ENCODE measurements around the gene HS3ST5.
"Not testable (repeated sequence)": the region's sequence is repeated elsewhere in the genome, so short reads cannot be mapped to it uniquely, and the experiment has no call there.

The HS3ST5 gene

GRCh38 chr6:114240796-114241195, 102.0 kb downstream of the HS3ST5 start:
- H3K4me3 ChIP-seq (ENCODE audit: low read depth, low read length): no peak overlapping the region
- no peak for TF ChIP-seq CTCF (IDR thresholded peaks at IDR 0.05; ENCODE audit: insufficient read depth, low read depth, low read length, missing control alignments)
- DNase-seq (ENCODE audit: low read depth): no peak

- H3K4me3 ChIP-seq (ENCODE audit: low read depth, low read length): no peak overlapping the region
- TF ChIP-seq CTCF (IDR thresholded peaks at IDR 0.05; ENCODE audit: insufficient read depth, low read depth, low read length, missing control alignments): no peak
- DNase-seq (ENCODE audit: low read depth): no peak
Observed at GRCh38 chr6:114228675-114229074, 114.1 kb downstream of the HS3ST5 start.

DNA sequence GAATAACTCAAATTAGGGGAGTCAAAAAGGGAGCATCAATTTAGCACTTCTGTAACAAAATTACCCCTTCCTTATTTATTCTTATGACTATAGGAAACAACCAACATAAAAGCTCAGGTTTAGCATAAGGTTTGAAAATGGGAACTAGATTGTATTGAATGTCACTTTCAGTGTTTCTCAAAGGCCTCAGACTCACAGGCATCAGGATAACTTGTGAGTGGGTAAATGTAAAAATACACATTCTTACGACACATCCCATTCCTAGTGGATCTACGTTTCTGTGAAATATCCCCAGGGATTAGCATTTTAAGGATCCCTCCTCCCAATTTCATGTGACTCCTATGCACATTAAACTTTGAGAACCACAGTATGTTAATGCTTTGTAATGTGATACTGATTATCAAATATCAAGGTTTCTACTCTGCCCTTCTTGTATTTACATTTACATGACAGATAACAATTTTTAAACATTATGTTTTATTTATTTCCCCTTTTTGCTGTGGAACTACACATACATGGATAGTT, 114.8 kb downstream of the HS3ST5 start:
- TF ChIP-seq CTCF (IDR thresholded peaks at IDR 0.05; ENCODE audit: insufficient read depth, low read depth, low read length, missing control alignments): no peak
- H3K4me3 ChIP-seq (ENCODE audit: low read depth, low read length): no peak overlapping the region
- no peak for DNase-seq (ENCODE audit: low read depth)

DNA sequence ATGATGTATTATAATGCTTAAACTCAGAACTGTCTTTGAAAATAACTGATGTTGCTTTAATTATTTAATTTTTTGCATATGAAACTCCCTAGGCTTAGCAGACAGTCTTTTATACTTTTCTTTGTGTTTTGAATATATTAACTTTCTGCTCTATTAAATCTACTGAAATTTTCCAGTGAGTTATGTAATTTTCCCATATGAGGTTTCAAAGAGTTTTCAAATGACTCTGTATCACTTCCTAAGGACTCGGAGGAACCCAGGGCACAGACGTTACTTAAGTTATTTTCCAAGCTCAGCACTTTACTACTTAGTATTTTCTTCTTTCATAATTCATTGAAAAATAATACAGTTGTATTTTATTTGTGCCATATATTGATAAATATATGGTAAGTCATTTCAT, 122.6 kb downstream of the HS3ST5 start:
- no peak overlapping the region for H3K4me3 ChIP-seq (ENCODE audit: low read depth, low read length)
- DNase-seq (ENCODE audit: low read depth): no peak
- no peak for TF ChIP-seq CTCF (IDR thresholded peaks at IDR 0.05; ENCODE audit: insufficient read depth, low read depth, low read length, missing control alignments)

GRCh38 chr6:114218437-114219340, 124.1 kb downstream of the HS3ST5 start:
- DNase-seq (ENCODE audit: low read depth): no peak
- TF ChIP-seq CTCF (IDR thresholded peaks at IDR 0.05; ENCODE audit: insufficient read depth, low read depth, low read length, missing control alignments): no peak
- H3K4me3 ChIP-seq (ENCODE audit: low read depth, low read length): no peak overlapping the region

GRCh38 chr6:114217996-114218395, 124.8 kb downstream of the HS3ST5 start:
- H3K4me3 ChIP-seq (ENCODE audit: low read depth, low read length); DNase-seq (ENCODE audit: low read depth): not testable (repeated sequence)

DNA sequence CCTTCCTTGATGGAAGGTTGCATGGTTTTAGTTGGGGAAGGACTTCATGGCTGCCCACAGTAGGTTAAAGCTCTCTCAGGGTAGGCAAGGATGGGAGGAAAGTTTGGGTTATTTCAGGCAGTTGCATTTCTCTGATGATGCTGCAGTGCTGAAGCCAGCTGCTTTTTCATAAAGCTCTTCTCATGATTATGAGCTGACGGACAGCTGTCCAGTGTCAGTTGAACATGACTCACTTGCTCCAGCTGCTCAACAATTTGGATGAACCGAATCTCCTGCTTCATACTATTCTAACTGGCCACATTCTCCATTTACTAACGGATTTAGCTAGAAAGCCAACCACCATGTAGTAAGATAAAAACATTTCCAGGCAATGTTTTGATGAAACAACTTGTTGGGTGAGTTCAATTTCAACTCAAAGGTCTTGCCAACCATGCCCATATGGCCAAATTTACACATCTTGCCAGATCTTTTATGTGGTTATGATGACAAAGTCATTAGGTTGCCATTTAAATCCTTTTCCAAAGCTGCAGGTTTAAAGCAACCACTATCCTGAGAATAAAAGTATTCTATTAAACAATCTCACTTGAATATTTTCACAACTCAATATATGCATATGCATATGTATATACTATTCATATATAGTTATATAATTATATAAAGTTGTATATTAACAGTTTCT, 125.9 kb downstream of the HS3ST5 start:
- no peak for DNase-seq (ENCODE audit: low read depth)
- TF ChIP-seq CTCF (IDR thresholded peaks at IDR 0.05; ENCODE audit: insufficient read depth, low read depth, low read length, missing control alignments): no peak
- no peak overlapping the region for H3K4me3 ChIP-seq (ENCODE audit: low read depth, low read length)

All from GM12865 (cell line).